ENCODE measurements around the gene IPCEF1.

The IPCEF1 gene

GRCh38 chr6:154354265-154354777 lies 2.3 kb downstream of the IPCEF1 start:
- no peak overlapping the region for H3K4me3 ChIP-seq (ENCODE audit: low read depth, low read length)
- TF ChIP-seq CTCF (conservative IDR thresholded peaks at IDR 0.05; ENCODE audit: low read depth, low read length): no peak
- no peak for DNase-seq (ENCODE audit: low read depth)

- no peak overlapping the region for H3K4me3 ChIP-seq (ENCODE audit: low read depth, low read length)
- TF ChIP-seq CTCF (conservative IDR thresholded peaks at IDR 0.05; ENCODE audit: low read depth, low read length): no peak
- no peak for DNase-seq (ENCODE audit: low read depth)
Measured at GRCh38 chr6:154353626-154354025, 3.0 kb downstream of the IPCEF1 start.

- no peak for DNase-seq (ENCODE audit: low read depth)
- TF ChIP-seq CTCF (conservative IDR thresholded peaks at IDR 0.05; ENCODE audit: low read depth, low read length): no peak
- H3K4me3 ChIP-seq (ENCODE audit: low read depth, low read length): no peak overlapping the region
Measured at GRCh38 chr6:154352898-154353585, 3.6 kb downstream of the IPCEF1 start.

GRCh38 chr6:154350293-154350692 lies 6.3 kb downstream of the IPCEF1 start:
- no peak for DNase-seq (ENCODE audit: low read depth)
- no peak for TF ChIP-seq CTCF (conservative IDR thresholded peaks at IDR 0.05; ENCODE audit: low read depth, low read length)
- H3K4me3 ChIP-seq (ENCODE audit: low read depth, low read length): no peak overlapping the region

GRCh38 chr6:154347981-154348380 lies 8.6 kb downstream of the IPCEF1 start:
- no peak overlapping the region for H3K4me3 ChIP-seq (ENCODE audit: low read depth, low read length)
- DNase-seq (ENCODE audit: low read depth): no peak
- TF ChIP-seq CTCF (conservative IDR thresholded peaks at IDR 0.05; ENCODE audit: low read depth, low read length): no peak

- no peak for DNase-seq (ENCODE audit: low read depth)
- H3K4me3 ChIP-seq (ENCODE audit: low read depth, low read length): no peak overlapping the region
- TF ChIP-seq CTCF (conservative IDR thresholded peaks at IDR 0.05; ENCODE audit: low read depth, low read length): no peak
Measured at GRCh38 chr6:154345811-154346210, 10.8 kb downstream of the IPCEF1 start.
